GM21576 (cell line): ENCODE results near the gene MPRIP.

Source experiments
- ATAC-seq: cut with Tn5 transposase; IDR thresholded peaks from one replicate; pipeline ENCODE4 v1.9.1; 2021; ENCODE audit warnings: mild to moderate bottlenecking, moderate library complexity; ENCODE audit not compliant: unreplicated experiment

The MPRIP gene

GRCh38 chr17:17050346-17051345 is 8.4 kb downstream of the MPRIP start:
- no peak for ATAC-seq

- no peak for ATAC-seq
Observed at GRCh38 chr17:17051380-17051779, 9.1 kb downstream of the MPRIP start.

- no peak for ATAC-seq
Observed at GRCh38 chr17:17051791-17052461, 9.7 kb downstream of the MPRIP start.

- no peak for ATAC-seq
Observed at GRCh38 chr17:17052462-17053221, 10.4 kb downstream of the MPRIP start.

GRCh38 chr17:17053446-17054379 is 11.5 kb downstream of the MPRIP start:
- ATAC-seq = no peak

GRCh38 chr17:17054636-17055035 is 12.4 kb downstream of the MPRIP start:
- no peak for ATAC-seq

GRCh38 chr17:17055286-17056155 is 13.3 kb downstream of the MPRIP start:
- no peak for ATAC-seq

- ATAC-seq = no peak
Observed at GRCh38 chr17:17056156-17056539, 13.9 kb downstream of the MPRIP start.

- ATAC-seq = no peak
Observed at GRCh38 chr17:17057057-17057551, 14.8 kb downstream of the MPRIP start.

GRCh38 chr17:17058304-17058703 is 16.0 kb downstream of the MPRIP start:
- ATAC-seq = no peak

GRCh38 chr17:17059301-17059890 is 17.1 kb downstream of the MPRIP start:
- no peak for ATAC-seq

- ATAC-seq = no peak
Observed at GRCh38 chr17:17060001-17060922, 18.0 kb downstream of the MPRIP start.

GRCh38 chr17:17060930-17061329 is 18.7 kb downstream of the MPRIP start:
- no peak for ATAC-seq

- ATAC-seq = no peak
Observed at GRCh38 chr17:17061516-17061915, 19.3 kb downstream of the MPRIP start.

GRCh38 chr17:17062356-17062755 is 20.1 kb downstream of the MPRIP start:
- no peak for ATAC-seq

- ATAC-seq = no peak
Observed at GRCh38 chr17:17062866-17063265, 20.6 kb downstream of the MPRIP start.

- ATAC-seq = no peak
Observed at GRCh38 chr17:17063546-17064122, 21.4 kb downstream of the MPRIP start.
